GM18867 (cell line): ENCODE measurements around the gene TIMM23B.
"Not testable (repeated sequence)": the region's sequence is repeated elsewhere in the genome, so short reads cannot be mapped to it uniquely, and the experiment has no call there.

Source experiments
- ATAC-seq: cut with Tn5 transposase; IDR thresholded peaks from one replicate; pipeline ENCODE4 v1.9.1; 2021; ENCODE audit warnings: mild to moderate bottlenecking, moderate library complexity; ENCODE audit not compliant: unreplicated experiment

Gene TIMM23B

DNA sequence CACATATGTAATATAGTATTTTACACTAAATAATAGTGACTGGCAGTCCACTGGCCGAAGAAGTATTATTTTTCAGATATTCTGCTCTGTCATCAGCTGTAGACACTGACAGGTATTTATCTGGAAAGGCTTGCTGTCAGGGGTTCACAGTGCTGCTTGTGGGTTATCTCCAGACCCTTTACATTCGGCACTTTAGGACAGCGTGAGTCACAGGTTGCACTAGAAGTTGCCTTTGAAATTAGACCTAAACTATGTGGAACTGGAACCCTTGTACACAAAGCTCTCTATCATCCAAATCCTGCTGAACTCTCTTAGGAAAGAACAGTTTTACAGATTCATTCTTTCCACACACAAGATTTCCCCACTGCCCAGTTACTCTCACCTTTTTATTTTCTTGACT lies 30.2 kb downstream of the TIMM23B start:
- not testable (repeated sequence) for ATAC-seq

GRCh38 chr10:49977756-49978155 lies 35.9 kb downstream of the TIMM23B start:
- not testable (repeated sequence) for ATAC-seq

GRCh38 chr10:49987207-49987606 lies 45.4 kb downstream of the TIMM23B start:
- not testable (repeated sequence) for ATAC-seq

- ATAC-seq: not testable (repeated sequence)
Measured at GRCh38 chr10:49988376-49988775, 46.5 kb downstream of the TIMM23B start, which contains the start of gene AGAP6. AGAP6 (plus strand) TSS chr10:49988406; CDS start chr10:49988716, 310 bp downstream.

DNA sequence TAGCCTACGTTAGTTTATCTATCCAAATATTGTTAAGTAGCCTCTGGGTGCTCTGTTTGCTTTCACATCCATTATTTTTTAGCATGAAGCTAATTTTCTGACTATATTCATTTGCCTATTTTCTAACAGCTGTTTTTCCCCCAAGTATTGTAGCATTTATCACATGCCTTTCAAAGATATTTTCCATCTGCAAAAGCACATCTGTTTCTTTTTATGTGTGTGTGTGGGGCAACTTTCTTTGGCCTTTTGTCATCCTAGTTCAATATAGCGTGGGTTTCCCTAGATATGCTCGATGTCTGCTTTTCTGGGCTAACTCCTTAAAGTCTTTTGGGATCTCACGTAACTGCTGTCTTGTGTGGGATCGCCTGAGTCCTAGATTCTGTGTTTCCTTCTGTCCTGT lies 53.5 kb downstream of the TIMM23B start:
- ATAC-seq: not testable (repeated sequence)

GRCh38 chr10:50014024-50014423 lies 72.2 kb downstream of the TIMM23B start:
- ATAC-seq: not testable (repeated sequence)

GRCh38 chr10:50015596-50016220 lies 73.9 kb downstream of the TIMM23B start:
- not testable (repeated sequence) for ATAC-seq

GRCh38 chr10:50016926-50017325 lies 75.1 kb downstream of the TIMM23B start:
- ATAC-seq: not testable (repeated sequence)

DNA sequence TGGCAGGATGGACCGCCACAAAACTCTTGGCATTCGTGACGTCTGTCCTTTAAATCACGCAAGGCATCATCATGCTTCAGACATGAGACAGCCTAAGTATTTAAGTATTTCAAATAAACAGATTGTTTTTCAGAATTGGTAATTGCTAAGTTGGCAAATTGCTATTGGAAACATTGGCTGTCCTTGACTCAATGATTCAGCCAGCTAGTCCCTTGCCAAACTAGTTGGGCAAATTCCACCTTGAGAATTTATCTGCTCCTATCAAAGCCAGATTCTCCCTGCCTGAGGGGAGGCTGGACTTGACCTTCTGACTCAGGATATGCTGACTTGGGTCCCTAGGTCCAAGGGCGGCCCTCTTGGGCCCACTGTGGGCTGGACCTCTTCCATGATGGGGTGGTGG lies 75.8 kb downstream of the TIMM23B start:
- not testable (repeated sequence) for ATAC-seq

DNA sequence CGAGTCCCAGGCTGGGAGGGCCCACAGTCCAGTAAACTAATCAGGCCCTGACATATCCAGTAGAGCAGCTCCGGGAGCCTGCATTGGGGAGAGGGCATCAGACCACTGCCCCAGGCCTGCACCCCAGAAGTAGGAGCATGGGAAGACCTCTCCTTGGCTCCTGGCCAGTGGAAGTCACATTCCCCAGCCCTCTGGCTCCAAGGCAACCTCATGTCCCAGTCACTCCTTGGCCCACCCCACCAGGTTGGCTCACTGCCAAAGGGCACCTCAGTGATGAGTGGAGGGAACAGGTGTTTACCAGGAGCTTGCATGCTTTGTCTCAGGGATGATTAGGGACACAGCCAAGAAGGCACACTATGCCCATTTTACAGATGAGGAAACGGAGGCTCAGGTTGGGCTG lies 77.4 kb downstream of the TIMM23B start:
- not testable (repeated sequence) for ATAC-seq

- not testable (repeated sequence) for ATAC-seq
Measured at GRCh38 chr10:50020451-50021024, 78.7 kb downstream of the TIMM23B start.

- no peak for ATAC-seq
Measured at GRCh38 chr10:50021646-50022045, 79.8 kb downstream of the TIMM23B start.
